ENCODE results near the gene HINT1.
"Not testable (repeated sequence)": the region's sequence is repeated elsewhere in the genome, so short reads cannot be mapped to it uniquely, and the experiment has no call there.

HINT1 gene

DNA sequence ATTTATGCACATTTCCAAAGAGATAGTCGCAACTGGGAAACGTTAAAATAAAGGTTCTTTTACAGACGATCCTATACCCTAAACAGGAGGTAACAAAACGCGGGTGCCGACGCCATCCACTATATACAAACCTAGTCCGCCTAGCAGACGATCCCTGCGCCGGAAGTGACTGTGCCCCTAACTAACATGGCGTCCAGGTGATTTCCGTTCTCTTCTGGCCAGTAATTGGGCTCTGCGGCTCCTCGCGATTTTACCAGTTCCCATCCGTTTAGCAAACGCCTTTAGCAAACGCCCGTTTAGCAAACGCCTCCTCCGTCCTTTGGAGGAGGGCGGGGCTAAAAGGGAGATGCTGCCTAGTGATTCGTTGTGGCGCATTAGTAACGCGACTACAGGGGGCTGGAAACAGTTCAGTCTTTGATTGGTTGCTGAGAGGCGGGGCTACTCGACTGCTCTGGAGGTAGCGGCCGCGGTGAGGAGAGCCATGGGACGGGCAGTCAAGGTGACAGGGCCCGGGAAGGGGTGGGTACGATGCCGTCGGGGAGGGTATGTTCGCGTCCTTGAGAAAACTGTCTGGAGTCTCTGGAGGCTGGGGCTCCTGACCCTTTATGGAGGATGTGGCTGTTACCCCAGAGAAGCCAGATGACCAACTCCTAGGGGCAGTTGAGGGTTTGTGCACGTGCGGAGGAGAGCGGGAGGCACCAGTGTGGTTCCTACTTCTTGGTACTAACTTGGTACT is 5.7 kb upstream of the HINT1 start, which contains the start of gene LYRM7:
Gene LYRM7, plus strand, starts transcription at position 405 of the 736 bp plus-strand sequence. Its CDS starts 77 bp downstream, at position 482.
- peak; percentile 98 for DNase-seq (ENCODE audit: low spot score)

DNA sequence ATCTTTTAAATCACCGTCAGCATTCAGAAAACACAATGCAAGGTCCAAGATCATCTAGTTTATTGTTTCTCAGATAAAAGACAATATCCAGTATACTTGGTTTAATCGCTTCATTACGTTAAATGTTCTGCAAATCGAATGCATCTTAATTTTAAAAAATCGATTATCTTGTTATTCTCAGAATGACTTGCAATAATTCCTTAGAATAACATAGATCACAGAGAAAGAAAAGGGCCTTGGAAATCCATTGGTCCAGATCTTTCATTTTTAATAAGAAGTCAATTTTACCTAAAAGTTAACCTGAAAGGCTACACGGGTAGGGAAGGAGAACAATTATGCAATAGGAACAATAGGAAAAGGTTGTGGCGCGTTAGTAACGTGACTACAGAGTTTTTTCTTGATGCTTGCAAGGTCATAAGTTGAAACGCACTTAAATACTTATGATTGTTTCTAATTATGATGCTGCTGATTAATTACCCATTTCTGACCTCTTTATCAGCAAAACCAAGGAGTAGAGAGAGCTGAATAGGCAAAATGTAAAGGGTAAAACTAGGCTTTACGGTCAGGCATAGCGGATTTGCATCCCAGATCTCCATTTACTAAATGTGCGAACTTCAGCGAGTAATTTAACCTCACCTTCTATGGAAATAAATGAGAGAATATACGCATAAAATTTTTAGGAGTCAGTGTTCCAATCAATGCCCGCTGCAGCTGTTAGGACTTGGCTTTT is 4.9 kb upstream of the HINT1 start:
- no peak for DNase-seq (ENCODE audit: low spot score)

DNA sequence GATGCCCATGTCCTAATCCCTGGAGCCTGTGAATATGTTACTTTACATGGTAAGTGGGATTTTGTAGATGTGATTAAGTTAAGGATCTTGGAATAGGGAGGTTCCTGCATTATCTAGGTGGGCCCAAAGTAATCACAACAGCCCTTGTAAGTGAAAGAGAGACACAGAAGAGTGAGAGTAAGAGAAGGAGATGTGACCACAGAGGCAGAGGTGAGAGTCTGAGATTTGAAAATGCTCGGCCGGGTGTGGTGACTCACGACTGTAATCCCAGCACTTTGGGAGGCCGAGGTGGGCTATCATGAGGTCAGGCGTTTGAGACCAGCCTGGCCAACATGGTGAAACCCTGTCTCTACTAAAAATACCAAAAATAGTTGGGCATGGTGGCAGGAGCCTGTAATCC is 2.6 kb upstream of the HINT1 start:
- DNase-seq (ENCODE audit: low spot score): no peak

DNA sequence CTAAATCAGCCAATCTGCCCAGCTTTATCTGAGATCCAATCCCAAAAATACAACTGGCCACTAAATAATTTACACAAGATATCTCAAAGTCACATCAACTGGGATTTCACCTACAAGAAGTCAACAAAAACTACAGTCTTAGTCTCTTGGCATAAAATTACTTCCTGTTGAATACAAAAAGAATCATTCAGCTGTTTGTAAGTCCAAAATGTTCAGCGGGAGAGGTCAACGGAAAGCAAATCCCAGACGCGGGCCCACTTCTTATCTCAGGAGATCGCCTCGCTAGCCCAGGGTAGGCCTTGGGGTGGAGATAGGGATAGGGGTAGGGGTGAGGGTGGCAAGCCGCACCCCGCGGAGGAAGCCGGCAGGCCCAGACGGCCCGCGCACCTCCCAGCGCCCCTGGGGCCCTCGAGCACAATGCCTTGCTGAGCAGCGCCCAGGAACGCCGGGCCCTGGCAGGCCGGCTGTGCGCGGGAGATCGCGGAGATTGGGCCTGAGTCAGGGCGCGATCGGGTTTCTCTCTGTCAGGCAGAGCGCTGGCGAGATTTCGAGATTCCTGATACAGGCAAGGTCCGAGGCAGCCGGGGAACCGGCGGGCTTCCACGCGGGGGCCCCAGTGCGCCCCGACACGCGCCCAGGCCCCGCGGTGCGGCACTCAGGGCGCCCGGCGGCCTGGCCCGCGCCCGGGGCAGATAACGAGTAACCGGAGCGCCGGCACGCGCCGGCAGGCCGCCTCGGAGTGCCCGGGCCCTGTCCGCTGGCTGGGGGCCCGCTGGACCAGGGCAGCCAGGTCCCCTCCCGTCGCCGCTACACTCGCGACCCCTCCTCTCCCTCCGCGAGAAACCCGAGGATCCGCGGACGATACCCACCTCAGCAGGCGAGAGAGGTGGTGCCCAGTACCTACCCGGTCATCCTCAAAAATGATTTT is 601 bp downstream of the HINT1 start:
- peak; percentile 62 for DNase-seq (ENCODE audit: low spot score)

DNA sequence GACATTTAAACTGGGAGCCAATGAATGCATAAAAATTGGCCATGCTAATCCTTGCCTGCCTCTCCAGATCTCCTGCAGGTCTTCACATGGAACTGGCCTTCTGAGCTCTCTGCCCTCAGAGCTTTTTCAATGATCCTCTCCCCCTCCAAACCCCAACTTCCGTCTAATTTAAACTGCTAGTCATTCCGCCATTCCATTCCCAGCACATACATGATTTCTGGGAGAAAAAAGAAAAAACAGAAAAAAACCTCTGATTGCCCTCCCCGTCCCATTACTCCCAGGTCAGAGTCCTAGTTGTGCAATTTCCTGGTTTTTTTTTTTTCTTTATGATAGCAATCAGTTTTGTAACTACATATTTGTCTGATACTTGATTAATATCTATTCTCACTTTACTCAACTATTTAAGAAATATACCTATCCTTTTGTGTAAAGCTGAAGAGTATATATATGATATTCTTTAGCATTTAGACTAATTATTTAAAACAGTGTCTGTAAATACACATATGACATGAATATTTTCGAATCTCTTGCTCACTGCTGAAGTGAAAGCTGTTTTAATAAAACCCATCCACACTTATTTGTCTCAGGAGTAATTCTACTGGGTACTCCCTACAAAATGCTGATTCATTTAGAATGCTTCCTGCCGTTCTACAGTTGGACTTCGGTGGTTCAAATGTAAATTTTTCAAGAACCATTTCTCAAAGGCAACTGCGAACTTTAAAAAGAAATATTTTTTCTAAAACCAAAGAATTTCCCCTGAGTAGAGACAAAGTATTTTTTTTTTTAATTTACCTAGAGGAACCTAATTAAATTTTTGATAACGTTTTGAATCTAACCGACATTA is 1.6 kb downstream of the HINT1 start:
- peak; percentile 7 for DNase-seq (ENCODE audit: low spot score)

DNA sequence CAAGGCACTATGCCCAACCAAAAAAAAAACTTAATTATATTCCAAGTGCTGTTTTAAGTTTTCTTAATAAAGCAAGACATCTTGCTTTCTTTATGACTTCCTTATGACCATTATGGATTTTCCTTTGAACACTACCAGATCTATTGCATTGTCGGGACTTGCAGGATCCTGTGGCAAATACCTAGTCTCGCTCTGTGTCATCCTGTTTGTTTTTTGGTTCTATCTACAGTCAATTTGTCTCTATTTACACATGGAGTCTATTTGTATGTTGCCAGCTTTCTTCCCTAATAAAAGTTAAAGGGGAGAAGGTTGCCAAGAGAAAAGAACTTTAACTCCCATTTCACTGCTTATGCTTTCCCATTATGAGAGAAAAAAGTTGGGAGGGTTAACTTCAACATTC is 4.9 kb downstream of the HINT1 start:
- DNase-seq (ENCODE audit: low spot score): no peak

DNA sequence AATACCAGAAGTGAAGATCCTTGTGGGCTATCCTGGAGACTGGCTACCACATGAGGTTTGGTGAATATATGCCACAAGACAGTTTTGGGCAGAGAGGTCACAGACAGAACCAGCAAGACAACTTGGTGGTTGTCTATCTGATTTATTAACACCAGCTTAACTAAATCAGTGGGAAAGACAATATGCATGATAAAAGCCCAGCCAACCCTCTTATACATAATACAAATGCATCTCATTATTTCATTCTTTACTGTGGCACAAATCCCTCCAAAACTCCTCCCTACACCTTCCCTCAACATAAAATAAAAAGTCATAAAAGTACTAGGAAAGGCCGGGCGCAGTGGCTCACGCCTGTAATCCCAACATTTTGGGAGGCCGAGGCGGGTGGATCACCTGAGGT is 8.1 kb downstream of the HINT1 start:
- DNase-seq (ENCODE audit: low spot score): no peak

DNA sequence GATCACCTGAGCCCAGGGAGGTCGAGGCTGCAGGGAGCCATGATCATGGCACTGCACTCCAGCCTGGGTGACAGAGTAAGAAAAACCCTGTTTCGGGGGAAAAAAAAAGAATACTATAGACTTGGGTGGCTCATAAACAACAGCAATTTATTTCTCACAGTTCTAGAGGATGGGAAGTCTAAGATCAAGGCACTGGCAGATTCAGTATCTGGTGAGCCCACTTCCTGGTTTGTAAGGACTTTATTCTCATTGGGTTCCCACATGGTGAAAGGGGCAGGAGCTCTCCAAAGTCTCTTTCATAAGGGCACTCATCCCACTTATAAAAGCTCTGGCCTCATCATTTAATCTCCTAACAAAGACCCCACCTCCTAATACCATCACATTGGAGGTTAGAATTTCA is 8.7 kb downstream of the HINT1 start:
- no peak for DNase-seq (ENCODE audit: low spot score)

DNA sequence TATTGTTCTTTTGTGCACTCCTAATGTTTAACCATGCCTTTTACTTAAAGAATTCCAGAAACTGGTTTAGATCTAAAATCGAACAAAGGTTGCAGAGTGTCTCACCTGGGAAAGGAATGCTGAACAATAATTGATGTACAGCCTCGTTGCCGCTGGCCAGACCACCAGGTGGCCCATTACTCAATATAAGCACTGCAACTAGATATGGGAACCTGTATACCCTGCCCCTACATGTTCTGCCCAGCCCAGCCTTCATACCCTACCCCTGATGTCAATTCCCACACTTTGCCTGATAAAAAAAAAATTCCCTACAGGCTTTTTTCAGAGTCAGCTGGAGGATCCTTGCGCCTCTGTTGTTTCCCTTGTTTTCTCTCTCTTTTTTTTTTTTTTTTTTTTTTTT is 13.8 kb downstream of the HINT1 start:
- DNase-seq (ENCODE audit: low spot score): no peak

DNA sequence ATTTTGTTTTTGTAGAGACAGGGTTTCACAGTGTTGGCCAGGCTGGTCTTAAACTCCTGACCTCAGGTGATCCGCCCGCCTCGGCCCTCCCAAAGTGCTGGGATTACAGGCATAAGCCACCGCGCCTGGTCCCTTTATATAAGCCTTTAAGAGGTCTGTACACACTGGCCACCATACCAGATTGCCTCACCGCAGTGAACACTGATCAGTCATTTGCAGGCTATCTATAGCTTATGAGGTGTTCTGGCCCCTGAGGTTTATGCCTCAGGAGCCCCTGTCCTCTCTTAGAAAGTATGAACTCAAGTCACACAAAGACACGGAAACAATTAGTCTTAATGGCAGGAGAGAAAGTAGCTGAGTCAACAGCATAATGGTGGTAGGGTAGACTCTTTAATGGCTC is 14.6 kb downstream of the HINT1 start:
- DNase-seq (ENCODE audit: low spot score): no peak

DNA sequence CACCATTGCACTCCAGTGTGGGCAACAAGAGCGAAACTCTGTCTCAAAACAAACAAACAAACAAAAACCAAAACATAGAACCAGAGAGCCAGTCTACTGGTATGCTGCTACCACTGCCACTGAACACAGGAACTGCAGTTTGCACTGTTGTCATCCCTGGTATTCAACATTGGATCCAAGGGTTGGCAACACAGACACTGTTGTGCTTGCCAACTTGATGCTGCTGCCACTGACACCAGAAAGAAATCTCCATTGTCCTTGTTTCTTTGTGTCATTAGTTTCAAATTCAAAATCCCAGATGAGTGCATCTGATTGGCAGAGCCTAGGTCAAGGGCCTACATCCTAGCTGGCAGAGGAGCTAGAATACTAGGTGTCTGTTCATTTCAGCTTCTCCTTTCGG is 16.2 kb downstream of the HINT1 start:
- DNase-seq (ENCODE audit: low spot score): no peak

DNA sequence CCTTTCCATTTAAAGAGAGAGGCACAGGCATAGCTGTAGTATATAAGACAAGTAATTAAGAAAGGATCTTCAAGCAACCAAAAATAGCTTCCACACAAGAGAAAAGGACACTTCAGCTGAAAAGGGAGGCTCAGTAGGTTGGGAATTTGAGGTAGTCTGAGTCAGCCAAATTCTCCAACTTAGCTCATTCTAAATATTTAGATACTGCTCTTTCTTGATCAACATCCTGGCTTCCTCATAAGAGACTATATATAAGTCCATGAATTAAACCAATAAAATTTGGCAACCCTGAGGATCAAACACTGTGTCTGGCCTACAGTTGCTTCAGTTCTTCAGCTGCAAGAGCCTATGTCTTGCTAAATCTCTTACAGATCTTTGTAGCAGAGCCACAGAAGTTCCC is 17.8 kb downstream of the HINT1 start:
- no peak for DNase-seq (ENCODE audit: low spot score)

DNA sequence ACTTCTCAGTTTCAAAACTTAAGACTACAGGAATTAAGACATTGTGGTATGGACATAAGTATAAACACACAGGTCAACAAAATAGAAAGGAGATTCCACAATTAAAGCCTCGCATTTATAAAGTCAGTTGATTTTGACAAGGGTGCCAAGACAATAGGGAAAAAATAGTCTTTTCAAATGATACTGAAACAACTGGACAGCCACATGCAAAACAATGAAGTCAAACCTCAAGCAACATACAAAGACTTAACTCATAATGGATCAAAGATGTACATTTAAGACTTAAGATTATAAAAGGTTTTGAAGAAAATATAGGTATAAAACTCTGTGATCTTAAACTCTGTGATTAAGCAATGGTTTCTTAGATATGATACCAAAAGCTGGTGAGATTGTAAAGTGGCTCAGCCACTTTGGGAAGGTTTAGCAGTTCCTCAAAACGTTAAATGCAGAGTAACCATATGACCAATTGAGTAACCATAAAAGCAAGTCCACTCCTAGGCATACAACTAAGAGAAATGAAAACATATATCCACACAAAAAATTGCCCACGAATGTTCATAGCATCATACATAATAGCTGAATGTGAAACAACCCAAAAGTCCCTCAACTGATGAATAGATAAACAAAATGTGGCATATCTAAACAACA is 22.0 kb downstream of the HINT1 start:
- no peak for DNase-seq (ENCODE audit: low spot score)

DNA sequence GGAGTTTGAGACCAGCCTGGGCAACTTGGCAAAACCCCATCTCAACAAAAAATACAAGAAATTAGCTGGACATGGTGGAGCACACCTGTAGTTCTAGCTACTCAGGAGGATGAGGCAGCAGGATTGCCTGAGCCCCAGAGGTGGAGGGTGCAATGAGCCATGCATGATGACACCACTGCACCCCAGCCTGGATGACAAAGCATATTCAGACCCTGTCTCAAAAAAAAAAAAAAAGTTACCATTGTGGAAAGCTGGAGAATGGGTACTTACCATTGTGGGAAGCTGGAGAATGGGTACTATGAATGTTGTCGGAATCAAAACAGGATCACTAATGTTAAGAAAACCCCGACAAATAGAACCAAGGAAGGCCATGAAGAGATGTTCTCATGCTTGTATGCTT is 25.7 kb downstream of the HINT1 start:
- no peak for DNase-seq (ENCODE audit: low spot score)

DNA sequence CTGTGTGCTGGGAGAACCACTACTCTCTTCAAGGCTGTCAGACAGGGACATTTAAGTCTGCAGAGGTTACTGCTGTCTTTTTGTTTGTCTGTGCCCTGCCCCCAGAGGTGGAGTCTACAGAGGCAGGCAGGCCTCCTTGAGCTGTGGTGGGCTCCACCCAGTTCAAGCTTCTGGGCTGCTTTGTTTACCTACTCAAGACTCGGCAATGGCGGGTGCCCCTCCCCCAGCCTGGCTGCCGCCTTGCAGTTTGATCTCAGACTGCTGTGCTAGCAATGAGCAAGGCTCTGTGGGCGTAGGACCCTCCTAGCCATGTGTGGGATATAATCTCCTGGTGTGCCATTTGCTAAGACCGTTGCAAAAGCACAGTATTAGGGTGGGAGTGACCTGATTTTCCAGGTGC is 26.6 kb downstream of the HINT1 start:
- DNase-seq (ENCODE audit: low spot score): not testable (repeated sequence)

DNA sequence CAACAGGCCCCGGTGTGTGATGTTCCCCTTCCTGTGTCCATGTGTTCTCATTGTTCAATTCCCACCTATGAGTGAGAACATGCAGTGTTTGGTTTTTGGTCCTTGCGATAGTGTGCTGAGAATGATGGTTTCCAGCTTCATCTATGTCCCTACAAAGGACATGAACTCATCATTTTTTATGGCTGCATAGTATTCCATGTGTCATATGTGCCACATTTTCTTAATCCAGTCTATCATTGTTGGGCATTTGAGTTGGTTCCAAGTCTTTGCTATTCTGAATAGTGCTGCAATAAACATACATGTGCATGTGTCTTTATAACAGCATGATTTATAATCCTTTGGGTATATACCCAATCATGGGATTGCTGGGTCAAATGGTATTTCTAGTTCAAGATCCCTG is 32.0 kb downstream of the HINT1 start:
- not testable (repeated sequence) for DNase-seq (ENCODE audit: low spot score)

DNA sequence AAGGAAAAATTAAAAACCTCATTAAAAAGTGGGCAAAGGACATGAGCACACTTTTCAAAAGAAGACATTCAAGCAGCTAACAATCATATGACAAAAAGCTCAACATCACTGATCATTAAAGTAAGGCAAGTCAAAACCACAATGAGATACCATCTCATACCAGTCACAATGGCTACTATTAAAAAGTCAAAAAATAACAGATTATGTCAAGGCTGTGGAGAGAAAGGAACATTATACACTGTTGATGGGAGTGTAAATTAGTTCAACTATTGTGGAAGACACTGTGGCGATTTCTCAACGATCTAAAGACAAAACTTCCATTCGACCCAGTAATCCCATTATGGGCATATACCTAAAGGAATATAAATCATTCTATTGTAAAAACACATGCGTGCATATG is 35.8 kb downstream of the HINT1 start:
- no peak for DNase-seq (ENCODE audit: low spot score)

DNA sequence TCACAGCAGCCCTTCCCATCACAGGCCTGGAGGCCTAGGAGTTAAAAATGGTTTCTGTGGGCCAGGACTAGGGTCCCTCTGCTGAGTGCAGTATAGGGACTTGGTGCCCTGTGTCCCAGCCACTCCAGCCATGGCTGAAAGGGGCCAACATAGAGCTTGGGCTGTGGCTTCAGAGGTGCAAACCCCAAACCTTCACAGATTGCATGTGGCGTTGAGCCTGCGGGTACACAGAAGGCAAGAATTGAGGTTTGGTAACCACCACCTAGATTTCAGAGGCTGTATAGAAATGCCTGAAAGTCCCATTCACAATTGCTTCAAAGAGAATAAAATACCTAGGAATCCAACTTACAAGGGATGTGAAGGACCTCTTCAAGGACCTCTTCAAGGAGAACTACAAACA is 37.8 kb downstream of the HINT1 start:
- not testable (repeated sequence) for DNase-seq (ENCODE audit: low spot score)

DNA sequence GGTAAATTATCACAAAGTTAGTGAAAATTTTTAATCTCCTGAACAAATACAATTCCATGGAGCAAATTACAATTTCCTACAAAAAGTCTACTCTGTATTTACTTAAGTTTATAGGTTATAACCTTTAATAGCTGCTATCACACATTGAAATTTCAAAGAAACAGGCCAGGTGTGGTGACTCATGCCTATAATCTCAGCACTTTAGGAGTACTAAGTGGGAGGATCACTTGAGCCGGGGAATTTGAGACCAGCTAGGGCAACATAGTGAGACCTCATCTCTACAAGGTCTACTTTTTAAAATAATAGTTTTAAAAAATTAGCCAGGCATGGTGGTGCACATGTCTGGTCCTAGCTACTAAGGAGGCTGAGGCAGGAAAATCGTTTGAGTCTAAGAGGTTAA is 50.3 kb downstream of the HINT1 start:
- DNase-seq (ENCODE audit: low spot score): no peak

DNA sequence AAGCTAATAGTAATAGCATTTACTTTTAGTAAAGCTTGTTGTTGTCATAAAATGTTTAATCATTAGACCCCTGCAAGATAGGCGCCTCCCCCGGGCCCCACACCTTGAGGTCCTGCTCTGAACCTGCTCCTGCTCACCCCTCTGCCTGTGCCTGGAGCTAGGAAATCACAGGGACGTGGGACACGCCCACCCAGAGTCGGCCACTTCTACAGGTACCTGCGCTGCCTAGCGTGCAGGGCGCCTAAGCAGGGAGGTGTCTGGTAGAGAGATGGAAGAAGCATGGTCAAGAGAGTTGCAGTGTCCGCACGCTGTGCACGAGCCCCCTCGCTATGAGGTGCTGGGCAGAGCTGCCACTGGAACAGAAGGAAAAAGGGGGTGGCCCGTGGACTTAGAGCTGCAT is 52.6 kb downstream of the HINT1 start:
- no peak for DNase-seq (ENCODE audit: low spot score)

DNA sequence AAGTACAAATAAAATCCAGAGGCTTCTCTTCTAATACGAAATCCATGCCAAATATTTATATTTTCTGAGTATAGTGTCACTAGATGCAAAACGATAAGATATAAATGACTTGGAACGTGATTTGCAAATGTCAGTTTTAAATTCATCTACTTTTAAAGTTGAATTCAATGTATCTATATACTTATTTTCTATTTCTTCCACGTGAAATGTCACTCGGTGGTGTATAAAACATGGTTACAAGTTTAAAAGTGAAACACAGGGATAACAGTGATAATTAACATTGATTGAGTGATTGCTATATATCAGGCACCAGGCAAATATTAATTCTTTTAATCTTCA is 54.8 kb downstream of the HINT1 start:
- DNase-seq (ENCODE audit: low spot score): no peak
